ENCODE measurements around the gene ORC4.

DNA sequence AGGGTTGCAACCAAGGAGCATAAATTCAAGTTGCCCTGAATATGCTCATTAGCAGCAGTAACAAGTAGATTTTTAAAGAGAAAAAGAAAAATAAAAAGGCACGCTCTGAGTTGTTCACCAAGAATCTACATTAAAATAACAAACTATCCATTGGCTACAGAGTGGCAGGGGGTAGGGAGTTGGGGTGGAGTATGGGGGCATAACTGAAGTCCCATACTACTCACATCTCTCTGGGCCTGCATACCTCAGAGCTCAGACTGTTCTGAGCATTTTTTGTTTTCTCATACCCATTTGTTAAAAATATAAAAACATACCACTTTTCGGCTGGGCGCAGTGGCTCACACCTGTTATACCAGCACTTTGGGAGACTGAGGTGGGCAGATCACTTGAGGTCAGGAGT, 31.4 kb downstream of the ORC4 start:
- TF ChIP-seq, protein P1, sequence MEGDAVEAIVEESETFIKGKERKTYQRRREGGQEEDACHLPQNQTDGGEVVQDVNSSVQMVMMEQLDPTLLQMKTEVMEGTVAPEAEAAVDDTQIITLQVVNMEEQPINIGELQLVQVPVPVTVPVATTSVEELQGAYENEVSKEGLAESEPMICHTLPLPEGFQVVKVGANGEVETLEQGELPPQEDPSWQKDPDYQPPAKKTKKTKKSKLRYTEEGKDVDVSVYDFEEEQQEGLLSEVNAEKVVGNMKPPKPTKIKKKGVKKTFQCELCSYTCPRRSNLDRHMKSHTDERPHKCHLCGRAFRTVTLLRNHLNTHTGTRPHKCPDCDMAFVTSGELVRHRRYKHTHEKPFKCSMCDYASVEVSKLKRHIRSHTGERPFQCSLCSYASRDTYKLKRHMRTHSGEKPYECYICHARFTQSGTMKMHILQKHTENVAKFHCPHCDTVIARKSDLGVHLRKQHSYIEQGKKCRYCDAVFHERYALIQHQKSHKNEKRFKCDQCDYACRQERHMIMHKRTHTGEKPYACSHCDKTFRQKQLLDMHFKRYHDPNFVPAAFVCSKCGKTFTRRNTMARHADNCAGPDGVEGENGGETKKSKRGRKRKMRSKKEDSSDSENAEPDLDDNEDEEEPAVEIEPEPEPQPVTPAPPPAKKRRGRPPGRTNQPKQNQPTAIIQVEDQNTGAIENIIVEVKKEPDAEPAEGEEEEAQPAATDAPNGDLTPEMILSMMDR (IDR thresholded peaks at IDR 0.05; ENCODE audit: control extremely low read depth in 1 of 3, insufficient read depth in 1 of 3, low read depth in 1 of 3, low read length in 3 of 3) = no peak
- TF ChIP-seq SIX5 (IDR thresholded peaks at IDR 0.05; ENCODE audit: low read depth, low read length) (no peak), EP300 (IDR thresholded peaks at IDR 0.05; ENCODE audit: borderline replicate concordance in 1 of 2, low read depth in 2 of 2, low read length in 2 of 2) (no peak), KDM1A (IDR thresholded peaks at IDR 0.05; ENCODE audit: borderline replicate concordance, low read length) (no peak), RXRA (IDR thresholded peaks at IDR 0.05; ENCODE audit: insufficient read depth, low read depth, low read length) (no peak), TCF12 (IDR thresholded peaks at IDR 0.05; ENCODE audit: low read depth, low read length) (no peak)

All from H1 (cell line).